ENCODE measurements around the gene POLR3C. TPM values are rescaled to one million over a fixed set of nuclear protein-coding genes. Genes with fewer than 3 reads are reported as not detected.
A peak's percentile ranks its signal among the peaks of the same experiment; 100 is the strongest.
"Not testable (repeated sequence)": the region's sequence is repeated elsewhere in the genome, so short reads cannot be mapped to it uniquely, and the experiment has no call there.

POLR3C gene
- total RNA-seq, 2 experiments from 2014 or later = 59.2 to 62.0 TPM

- peaks cover 44% of the 10 kb centered on the region for H3K4me1 Mint-ChIP-seq
- no peaks in the 10 kb centered on the region for H3K27me3 Mint-ChIP-seq
- no peak overlapping the region for H3K4me3 Mint-ChIP-seq
- no peak for DNase-seq
- H3K36me3 Mint-ChIP-seq = peaks cover 12% of the 10 kb centered on the region
- H3K9me3 Mint-ChIP-seq = no peaks in the 10 kb centered on the region
- H3K27ac Mint-ChIP-seq = no peak overlapping the region
Measured at GRCh38 chr1:145804235-145805045, 19.6 kb upstream of the POLR3C start.

GRCh38 chr1:145805057-145805456 is 18.9 kb upstream of the POLR3C start:
- Mint-ChIP-seq H3K4me3 (no peak overlapping the region), H3K27ac (no peak overlapping the region), H3K36me3 (peaks cover 8% of the 10 kb centered on the region), H3K4me1 (peaks cover 41% of the 10 kb centered on the region), H3K9me3 (no peaks in the 10 kb centered on the region), H3K27me3 (no peaks in the 10 kb centered on the region)
- DNase-seq = no peak

- H3K27ac Mint-ChIP-seq = no peak overlapping the region
- H3K4me1 Mint-ChIP-seq = peaks cover 31% of the 10 kb centered on the region
- no peaks in the 10 kb centered on the region for H3K27me3 Mint-ChIP-seq
- no peaks in the 10 kb centered on the region for H3K9me3 Mint-ChIP-seq
- no peak overlapping the region for H3K4me3 Mint-ChIP-seq
- peaks cover 3% of the 10 kb centered on the region for H3K36me3 Mint-ChIP-seq
- DNase-seq = no peak
Measured at GRCh38 chr1:145806408-145806807, 17.6 kb upstream of the POLR3C start.

- peaks cover 3% of the 10 kb centered on the region for H3K36me3 Mint-ChIP-seq
- peaks cover 27% of the 10 kb centered on the region for H3K4me1 Mint-ChIP-seq
- no peak overlapping the region for H3K4me3 Mint-ChIP-seq
- H3K27ac Mint-ChIP-seq = no peak overlapping the region
- no peaks in the 10 kb centered on the region for H3K9me3 Mint-ChIP-seq
- no peaks in the 10 kb centered on the region for H3K27me3 Mint-ChIP-seq
- no peak for DNase-seq
Measured at GRCh38 chr1:145806844-145807243, 17.2 kb upstream of the POLR3C start.

GRCh38 chr1:145812977-145813810 is 10.8 kb upstream of the POLR3C start:
- not testable (repeated sequence) for H3K36me3 Mint-ChIP-seq, H3K27me3 Mint-ChIP-seq, H3K9me3 Mint-ChIP-seq, H3K27ac Mint-ChIP-seq, DNase-seq, H3K4me3 Mint-ChIP-seq
- peaks cover 14% of the 10 kb centered on the region for H3K4me1 Mint-ChIP-seq

GRCh38 chr1:145818095-145818494 is 5.9 kb upstream of the POLR3C start:
- H3K27ac Mint-ChIP-seq, DNase-seq, H3K9me3 Mint-ChIP-seq, H3K4me3 Mint-ChIP-seq, H3K36me3 Mint-ChIP-seq, H3K27me3 Mint-ChIP-seq: not testable (repeated sequence)
- H3K4me1 Mint-ChIP-seq = peaks cover 11% of the 10 kb centered on the region

- H3K36me3 Mint-ChIP-seq = peaks cover 33% of the 10 kb centered on the region
Measured at GRCh38 chr1:145822779-145823331, 1.1 kb upstream of the POLR3C start.

GRCh38 chr1:145824499-145824842 is 471 bp downstream of the POLR3C start:
- peaks cover 39% of the 10 kb centered on the region for H3K4me1 Mint-ChIP-seq

More at GRCh38 chr1:145822779-145823331, 1.1 kb upstream of the POLR3C start:
- Mint-ChIP-seq H3K4me1 (peaks cover 25% of the 10 kb centered on the region), H3K27ac (peak overlapping the region; percentile 56), H3K4me3 (peak overlapping the region; percentile 43)
- DNase-seq, H3K9me3 Mint-ChIP-seq, H3K27me3 Mint-ChIP-seq: not testable (repeated sequence)

GRCh38 chr1:145826030-145826429 is 2.0 kb downstream of the POLR3C start:
- Mint-ChIP-seq H3K36me3 (peaks cover 58% of the 10 kb centered on the region), H3K4me1 (peaks cover 42% of the 10 kb centered on the region), H3K4me3 (peak overlapping the region; percentile 97), H3K27me3 (no peaks in the 10 kb centered on the region), H3K27ac (peak overlapping the region; percentile 61), H3K9me3 (no peaks in the 10 kb centered on the region)
- no peak for DNase-seq

More at GRCh38 chr1:145824499-145824842, 471 bp downstream of the POLR3C start:
- H3K9me3 Mint-ChIP-seq = peaks cover under 1% of the 10 kb centered on the region
- peaks cover 45% of the 10 kb centered on the region for H3K36me3 Mint-ChIP-seq
- H3K4me3 Mint-ChIP-seq = peak overlapping the region; percentile 97
- H3K27ac Mint-ChIP-seq = peak overlapping the region; percentile 98
- no peak for DNase-seq
- H3K27me3 Mint-ChIP-seq = no peaks in the 10 kb centered on the region

- Mint-ChIP-seq H3K4me1 (peaks cover 42% of the 10 kb centered on the region), H3K27ac (peak overlapping the region; percentile 95), H3K9me3 (no peaks in the 10 kb centered on the region), H3K27me3 (no peaks in the 10 kb centered on the region), H3K36me3 (peaks cover 65% of the 10 kb centered on the region), H3K4me3 (peak overlapping the region; percentile 62)
- DNase-seq = no peak
Measured at GRCh38 chr1:145827966-145828365, 4.0 kb downstream of the POLR3C start.

- Mint-ChIP-seq H3K27me3 (no peaks in the 10 kb centered on the region), H3K4me1 (peaks cover 42% of the 10 kb centered on the region), H3K9me3 (no peaks in the 10 kb centered on the region), H3K27ac (peak overlapping the region; percentile 95), H3K4me3 (peak overlapping the region; percentile 62), H3K36me3 (peaks cover 70% of the 10 kb centered on the region)
- DNase-seq = no peak
Measured at GRCh38 chr1:145828367-145829026, 4.5 kb downstream of the POLR3C start.

GRCh38 chr1:145830810-145831209 is 6.8 kb downstream of the POLR3C start:
- not testable (repeated sequence) for H3K27me3 Mint-ChIP-seq, H3K9me3 Mint-ChIP-seq, DNase-seq, H3K4me3 Mint-ChIP-seq
- H3K36me3 Mint-ChIP-seq = peaks cover 60% of the 10 kb centered on the region
- peak overlapping the region; percentile 36 for H3K27ac Mint-ChIP-seq
- peaks cover 35% of the 10 kb centered on the region for H3K4me1 Mint-ChIP-seq

- no peak for DNase-seq
- H3K27me3 Mint-ChIP-seq = no peaks in the 10 kb centered on the region
- H3K9me3 Mint-ChIP-seq = no peaks in the 10 kb centered on the region
- H3K4me3 Mint-ChIP-seq = no peak overlapping the region
- peaks cover 7% of the 10 kb centered on the region for H3K4me1 Mint-ChIP-seq
- peaks cover 21% of the 10 kb centered on the region for H3K36me3 Mint-ChIP-seq
- H3K27ac Mint-ChIP-seq = no peak overlapping the region
Measured at GRCh38 chr1:145837656-145838055, 13.7 kb downstream of the POLR3C start.

- H3K4me3 Mint-ChIP-seq = no peak overlapping the region
- H3K27ac Mint-ChIP-seq = no peak overlapping the region
- H3K4me1 Mint-ChIP-seq = peaks cover 12% of the 10 kb centered on the region
- H3K9me3 Mint-ChIP-seq = no peaks in the 10 kb centered on the region
- no peak for DNase-seq
- H3K36me3 Mint-ChIP-seq = peaks cover 6% of the 10 kb centered on the region
- H3K27me3 Mint-ChIP-seq = no peaks in the 10 kb centered on the region
Measured at GRCh38 chr1:145843031-145843430, 19.0 kb downstream of the POLR3C start.

GRCh38 chr1:145845144-145845513 is 21.1 kb downstream of the POLR3C start:
- Mint-ChIP-seq H3K9me3 (no peaks in the 10 kb centered on the region), H3K4me3 (no peak overlapping the region), H3K27ac (no peak overlapping the region), H3K27me3 (no peaks in the 10 kb centered on the region), H3K4me1 (peaks cover 14% of the 10 kb centered on the region), H3K36me3 (no peaks in the 10 kb centered on the region)
- no peak for DNase-seq
